GM12801 (cell line): ENCODE measurements around the gene MISP3.

Experiments
- CTCF ChIP-seq: IDR thresholded peaks from one replicate; pipeline ENCODE4 v1.5.1; 2011; ENCODE audit warnings: control low read depth; ENCODE audit not compliant: insufficient read length; ENCODE audit errors: extremely low read depth

MISP3 gene

DNA sequence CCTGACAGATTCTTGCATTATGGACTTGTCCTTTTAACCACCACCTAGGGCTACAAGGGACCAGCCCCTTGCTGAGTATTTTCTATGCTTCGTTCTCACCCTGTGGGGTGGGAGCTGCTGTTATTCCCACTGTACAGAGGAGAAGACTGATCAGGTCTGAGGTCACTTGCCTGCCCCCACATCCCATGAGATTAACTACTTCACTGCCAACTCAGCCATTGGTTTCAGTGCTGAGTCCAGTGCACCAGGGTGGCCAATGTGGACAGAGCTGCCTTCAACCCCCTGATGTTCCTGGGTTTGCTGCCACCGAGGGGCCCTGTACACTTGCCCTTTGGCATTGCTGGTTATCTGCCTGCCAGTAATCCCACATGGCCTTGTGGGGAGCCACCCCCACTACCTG is 38.1 kb downstream of the MISP3 start:
- no peak for TF ChIP-seq CTCF

DNA sequence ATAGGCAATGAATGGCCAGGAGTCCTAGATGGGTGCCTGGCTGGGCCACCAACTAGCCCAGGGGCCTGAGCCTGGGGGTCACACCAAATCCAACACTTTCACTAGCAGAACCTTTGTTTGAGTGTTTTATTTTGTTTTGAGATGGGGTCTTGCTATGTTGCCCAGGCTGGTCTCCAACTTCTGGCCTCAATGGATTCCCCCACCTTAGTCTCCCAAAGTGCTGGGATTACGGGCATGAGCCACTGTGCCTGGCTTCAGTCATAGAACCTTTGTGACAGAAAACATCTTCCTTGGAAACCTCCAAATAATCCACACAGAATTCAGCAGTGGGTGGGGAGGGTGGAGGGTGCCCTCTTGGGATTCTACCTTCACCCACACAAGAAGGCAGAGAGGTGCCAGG is 38.9 kb downstream of the MISP3 start:
- TF ChIP-seq CTCF, result no peak

DNA sequence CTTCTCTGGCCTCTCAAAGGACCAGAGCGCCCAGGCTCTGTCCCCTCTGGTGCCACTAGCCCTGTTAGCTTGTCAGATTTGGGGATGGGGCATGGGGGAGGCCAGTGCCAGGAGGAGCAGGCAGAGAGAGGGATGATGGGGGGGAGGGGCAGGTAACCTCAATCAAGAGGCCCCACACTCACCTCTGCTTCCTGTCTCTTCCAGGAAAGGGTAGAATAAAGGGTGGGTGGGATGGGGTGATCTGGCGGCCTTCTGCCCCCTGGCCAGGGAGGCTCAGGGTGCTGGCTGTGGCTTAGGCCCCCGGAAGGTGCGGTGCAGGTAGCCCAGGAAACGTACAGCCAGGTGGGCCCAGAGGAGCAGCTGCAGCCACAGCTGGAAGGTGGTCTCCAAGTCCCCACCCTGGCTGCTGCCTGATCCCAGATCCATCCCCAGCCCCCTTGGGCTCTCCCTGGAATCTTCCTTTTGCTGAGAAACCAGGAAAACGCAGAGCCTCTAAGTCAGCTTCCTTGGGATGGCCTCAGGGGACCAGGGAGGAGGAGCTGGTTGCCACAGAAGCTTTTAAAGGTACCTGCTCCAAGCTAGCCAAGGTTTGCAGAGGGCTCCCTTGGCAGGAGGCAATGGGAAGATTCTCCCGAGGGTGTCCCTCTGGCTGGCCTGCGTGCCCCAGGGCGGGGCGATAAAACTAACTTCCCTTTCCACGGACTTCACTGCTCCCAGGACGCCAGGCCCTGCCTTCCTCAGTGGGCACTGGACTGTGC is 39.6 kb downstream of the MISP3 start:
- no peak for TF ChIP-seq CTCF

- TF ChIP-seq CTCF, result no peak
Measured at GRCh38 chr19:14112809-14113385, 40.3 kb downstream of the MISP3 start.

DNA sequence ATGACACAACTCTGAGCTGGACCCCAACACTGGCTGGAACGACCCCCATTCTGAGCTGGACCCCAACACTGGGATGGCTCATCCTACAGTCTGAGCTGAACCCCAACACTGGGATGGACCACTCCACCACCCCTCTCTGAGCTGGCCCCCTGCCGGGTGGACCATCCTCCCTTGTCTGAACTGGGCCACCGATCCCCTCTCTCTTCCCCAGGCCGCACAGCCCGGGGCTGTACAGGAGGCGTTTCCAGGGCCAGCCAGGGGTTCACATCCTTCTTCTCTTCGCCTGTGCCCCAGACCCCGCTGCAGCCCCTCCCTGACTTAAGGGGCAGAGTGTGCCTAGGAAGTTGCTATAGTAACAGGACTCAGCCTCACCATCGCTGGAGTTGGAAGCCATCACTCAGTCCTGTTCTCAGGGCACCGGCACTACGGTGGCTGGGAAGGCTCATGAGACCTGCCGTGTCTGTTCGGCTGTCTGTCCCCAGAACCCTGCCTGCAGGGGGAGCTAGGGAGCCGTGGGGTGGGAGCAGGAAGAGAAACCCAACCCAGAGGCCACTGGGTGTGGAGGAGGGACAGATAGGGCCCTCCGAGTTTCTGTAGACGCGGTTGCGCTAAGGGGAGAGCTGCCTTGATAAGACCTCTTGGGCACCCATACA is 41.3 kb downstream of the MISP3 start:
- no peak for TF ChIP-seq CTCF

GRCh38 chr19:14114439-14114838 is 41.9 kb downstream of the MISP3 start:
- TF ChIP-seq CTCF, result no peak

GRCh38 chr19:14114854-14115253 is 42.3 kb downstream of the MISP3 start:
- TF ChIP-seq CTCF, result no peak
